Left lobe of liver (tissue), 2 donors: ENCODE measurements around the gene TBL1Y. TPM values are rescaled to one million over a fixed set of nuclear protein-coding genes. Genes with fewer than 3 reads are reported as not detected.
"Not testable (repeated sequence)": the region's sequence is repeated elsewhere in the genome, so short reads cannot be mapped to it uniquely, and the experiment has no call there.

ENCODE experiments used
- ATAC-seq: fragments of 200-7000 bp; cut with Tn5 transposase; one replicate; pipeline ENCODE4 v1.9.1; 2020; ENCODE audit warnings: mild to moderate bottlenecking, moderate library complexity
- DNase-seq: peaks from one replicate; pipeline ENCODE4 v3.0.0-alpha.2; 2020; ENCODE audit warnings: low spot score
- total RNA-seq: library from RNA; stranded (reverse); gene quantifications from one replicate; pipeline ENCODE4 v1.2.1, GENCODE V29; 2021
- donor health status: DM: no; HTN: no; CAD: no; lungs with moderate emphysema.
- donor health status: DM: no; HTN: yes; CAD: no.

TBL1Y gene
- total RNA-seq = 3.1 TPM

GRCh38 chrY:6910372-6911252 lies at the start of gene TBL1Y:
TBL1Y (plus strand) TSS chrY:6910697; CDS start chrY:7025085, 114,388 bp downstream.
- peak; percentile 87 for ATAC-seq
- peak; percentile 82 for DNase-seq

GRCh38 chrY:6894496-6894895 lies 16.0 kb upstream of the TBL1Y start:
- DNase-seq = no peak
- no peak for ATAC-seq

GRCh38 chrY:6895236-6895635 lies 15.3 kb upstream of the TBL1Y start:
- ATAC-seq (no peak), DNase-seq (no peak)

GRCh38 chrY:6902116-6902515 lies 8.4 kb upstream of the TBL1Y start:
- ATAC-seq, DNase-seq: not testable (repeated sequence)

GRCh38 chrY:6907591-6907990 lies 2.9 kb upstream of the TBL1Y start:
- no peak for ATAC-seq
- DNase-seq = no peak

GRCh38 chrY:6908021-6908420 lies 2.5 kb upstream of the TBL1Y start:
- not testable (repeated sequence) for ATAC-seq, DNase-seq

- peak; percentile 77 for DNase-seq
- peak; percentile 53 for ATAC-seq
These were observed 1.4 kb upstream of the TBL1Y start for GRCh38 chrY:6909118-6909521.

- ATAC-seq (peak; percentile 40), DNase-seq (no peak)
These were observed 641 bp upstream of the TBL1Y start for GRCh38 chrY:6909856-6910255.

- peak; percentile 48 for DNase-seq
- peak; percentile 38 for ATAC-seq
These were observed 870 bp downstream of the TBL1Y start, which contains the start of gene AMELY for GRCh38 chrY:6911253-6911881. AMELY (minus strand) TSS chrY:6911752; CDS start chrY:6872608, 39,144 bp downstream.

- ATAC-seq = no peak
- DNase-seq = no peak
These were observed 2.9 kb downstream of the TBL1Y start for GRCh38 chrY:6913362-6913761.

- no peak for ATAC-seq
These were observed 10.6 kb downstream of the TBL1Y start for GRCh38 chrY:6921061-6921460.

GRCh38 chrY:6928265-6928664 lies 17.8 kb downstream of the TBL1Y start:
- DNase-seq (peak; percentile 62), ATAC-seq (peak; percentile 77)

More at GRCh38 chrY:6921061-6921460, 10.6 kb downstream of the TBL1Y start:
- no peak for DNase-seq

GRCh38 chrY:6929237-6929636 lies 18.7 kb downstream of the TBL1Y start:
- DNase-seq (peak; percentile 53), ATAC-seq (peak; percentile 72)

- peak; percentile 54 for ATAC-seq
These were observed 21.4 kb downstream of the TBL1Y start for GRCh38 chrY:6931779-6932396.

GRCh38 chrY:6935497-6935896 lies 25.0 kb downstream of the TBL1Y start:
- ATAC-seq (peak; percentile 63), DNase-seq (no peak)

More at GRCh38 chrY:6931779-6932396, 21.4 kb downstream of the TBL1Y start:
- DNase-seq = no peak

GRCh38 chrY:6947695-6948094 lies 37.2 kb downstream of the TBL1Y start:
- ATAC-seq = peak; percentile 57
- no peak for DNase-seq

GRCh38 chrY:6948378-6948777 lies 37.9 kb downstream of the TBL1Y start:
- ATAC-seq (peak; percentile 74), DNase-seq (peak; percentile 46)

- ATAC-seq (no peak), DNase-seq (no peak)
These were observed 39.5 kb downstream of the TBL1Y start for GRCh38 chrY:6949947-6950346.

GRCh38 chrY:6964732-6965131 lies 54.2 kb downstream of the TBL1Y start:
- peak; percentile 92 for ATAC-seq
- peak; percentile 46 for DNase-seq

GRCh38 chrY:6966521-6966920 lies 56.0 kb downstream of the TBL1Y start:
- ATAC-seq (no peak), DNase-seq (no peak)

GRCh38 chrY:6967736-6968135 lies 57.2 kb downstream of the TBL1Y start:
- DNase-seq (no peak), ATAC-seq (no peak)
